GM10248 (cell line): ENCODE data around the gene CNN1.
A peak's percentile ranks its signal among the peaks of the same experiment; 100 is the strongest.

ENCODE experiments used
- CTCF ChIA-PET: fragments of 300-600 bp; sonication (Branson Sonifier 250); formaldehyde crosslinking; extraction: SDS; loops from one replicate; lab custom pipeline; 2021; ENCODE audit warnings: antibody characterized with exemption; lab: Yijun Ruan, JAX
- POLR2A ChIA-PET: fragments of 350-650 bp; sonication (Branson Sonifier 250); formaldehyde crosslinking; extraction: SDS; loops from one replicate; lab custom pipeline; 2020; ENCODE audit warnings: antibody characterized with exemption; lab: Yijun Ruan, JAX
- DNase-seq: peaks from one replicate; pipeline ENCODE4 v3.0.0; 2012; ENCODE audit errors: extremely low spot score
- CTCF ChIP-seq: IDR thresholded peaks from 2 replicates; pipeline ENCODE4 v1.5.1; 2012; ENCODE audit warnings: mild to moderate bottlenecking, low read depth; ENCODE audit errors: extremely low read depth, missing control alignments, control extremely low read depth

Gene CNN1

GRCh38 chr19:11496391-11497163, 42.1 kb upstream of the CNN1 start:
- TF ChIP-seq CTCF = peak; percentile 48
- CTCF ChIA-PET = interaction anchor here (0.9 to 2.2 kb wide), 8 partner anchors 8 to 203 kb away, joined by 3 to 8 read pairs (median 4); no protein-coding TSS in a partner anchor
- POLR2A ChIA-PET = no interaction called here
- peak; percentile 77 for DNase-seq

- ChIA-PET CTCF (interaction anchor here (2.1 to 4.1 kb wide), 2 partner anchors 17 to 61 kb away, joined by 6 to 16 read pairs; no protein-coding TSS in a partner anchor), POLR2A (no interaction called here)
Observed at GRCh38 chr19:11499220-11499726, 39.4 kb upstream of the CNN1 start.

GRCh38 chr19:11499890-11500420, 38.7 kb upstream of the CNN1 start:
- POLR2A ChIA-PET = no interaction called here
- CTCF ChIA-PET = interaction anchor here (2.1 to 4.1 kb wide), 2 partner anchors 17 to 61 kb away, joined by 6 to 16 read pairs; no protein-coding TSS in a partner anchor
- TF ChIP-seq CTCF = no peak
- no peak for DNase-seq

More at GRCh38 chr19:11499220-11499726, 39.4 kb upstream of the CNN1 start:
- no peak for TF ChIP-seq CTCF
- no peak for DNase-seq

GRCh38 chr19:11504502-11505031, 34.1 kb upstream of the CNN1 start:
- ChIA-PET POLR2A (interaction anchor here (0.6 kb wide), 1 partner anchor 458 kb away, joined by 4 read pairs; no protein-coding TSS in a partner anchor), CTCF (no interaction called here)
- no peak for DNase-seq
- TF ChIP-seq CTCF = no peak

- no peak for TF ChIP-seq CTCF
- peak; percentile 99 for DNase-seq
- ChIA-PET POLR2A (interaction anchor here (0.6 kb wide), 1 partner anchor 458 kb away, joined by 4 read pairs; no protein-coding TSS in a partner anchor), CTCF (no interaction called here)
Observed at GRCh38 chr19:11505032-11505503, 33.6 kb upstream of the CNN1 start.

- CTCF ChIA-PET = interaction anchor here (1.4 kb wide), 1 partner anchor 23 kb away, joined by 5 read pairs; no protein-coding TSS in a partner anchor
- peak; percentile 97 for DNase-seq
- no peak for TF ChIP-seq CTCF
- POLR2A ChIA-PET = no interaction called here
Observed at GRCh38 chr19:11505504-11506100, 33.0 kb upstream of the CNN1 start, which contains the start of gene ZNF653. ZNF653 (minus strand) TSS chr19:11505839; CDS start chr19:11505786, 53 bp downstream.
